SK-N-MC (cell line): ENCODE results near the gene CSMD2.

Experiments used
- DNase-seq: peaks from one replicate; pipeline ENCODE4 v3.0.0-alpha.2; 2011; ENCODE audit warnings: low read depth, low spot score
- H3K27ac ChIP-seq: fragments of 200-600 bp; sonication (generic); 2 replicates; pipeline ENCODE4 v1.5.1; 2016; ENCODE audit warnings: mixed run types
- H3K36me3 ChIP-seq: fragments of 200-600 bp; sonication (generic); 2 replicates; pipeline ENCODE4 v1.6.1; 2017; ENCODE audit warnings: antibody characterized with exemption, low read length, mixed read lengths; ENCODE audit not compliant: insufficient read depth
- H3K4me3 ChIP-seq: fragments of 200-600 bp; sonication (generic); 2 replicates; pipeline ENCODE4 v1.5.1; 2016
- H3K9ac ChIP-seq: fragments of 200-600 bp; sonication (generic); 2 replicates; pipeline ENCODE4 v1.8.0; 2017; ENCODE audit warnings: mixed run types, mixed read lengths; ENCODE audit not compliant: insufficient read length
- H3K9me3 ChIP-seq: fragments of 200-600 bp; sonication (generic); 2 replicates; pipeline ENCODE4 v1.6.1; 2017; ENCODE audit warnings: low read depth, mild to moderate bottlenecking, antibody characterized with exemption, low read length, moderate library complexity, mixed read lengths
- EZH2 ChIP-seq: fragments of 200-600 bp; sonication (generic); IDR thresholded peaks from one replicate; pipeline ENCODE4 v1.6.1; 2017; ENCODE audit warnings: antibody characterized with exemption
- FOXP2 ChIP-seq: optimal IDR thresholded peaks from 2 replicates; pipeline ENCODE3; 2011; ENCODE audit warnings: mild to moderate bottlenecking, moderate library complexity; ENCODE audit not compliant: insufficient read depth; ENCODE audit errors: extremely low read length, control extremely low read depth
- POLR2AphosphoS5 ChIP-seq: IDR thresholded peaks from 2 replicates; pipeline ENCODE4 v1.6.1; 2012; ENCODE audit warnings: mild to moderate bottlenecking, low read depth, low read length, borderline replicate concordance

The CSMD2 gene

DNA sequence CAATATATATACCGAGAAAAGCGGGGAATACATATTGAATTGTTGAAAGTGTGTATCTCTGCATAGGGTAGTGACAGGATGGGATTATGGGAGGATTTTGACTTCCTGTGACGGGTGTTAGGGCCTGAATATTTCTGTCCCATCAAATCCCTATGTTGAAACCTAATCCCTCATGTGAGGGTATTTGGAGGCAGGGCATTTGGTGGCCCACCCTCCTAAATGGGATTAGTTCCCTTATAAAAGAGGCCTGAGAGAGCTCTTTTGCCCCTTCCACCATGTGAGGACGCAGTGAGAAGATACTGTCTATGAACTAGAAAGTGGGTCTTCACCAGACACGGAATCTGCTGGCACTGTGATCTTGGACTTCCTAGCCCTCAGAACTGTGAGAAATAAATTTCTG is 555.3 kb downstream of the CSMD2 start:
- H3K9me3 ChIP-seq, result no peaks in the 10 kb centered on the region
- no peak overlapping the region for H3K9ac ChIP-seq
- TF ChIP-seq EZH2 (no peak), POLR2AphosphoS5 (no peak)
- no peaks in the 10 kb centered on the region for H3K36me3 ChIP-seq
- H3K27ac ChIP-seq, result no peak overlapping the region
- no peak for DNase-seq
- H3K4me3 ChIP-seq, result no peak overlapping the region

- Histone ChIP-seq H3K9ac (no peak overlapping the region), H3K36me3 (no peaks in the 10 kb centered on the region), H3K9me3 (no peaks in the 10 kb centered on the region), H3K27ac (no peak overlapping the region), H3K4me3 (no peak overlapping the region)
- no peak for DNase-seq
- TF ChIP-seq POLR2AphosphoS5 (no peak), EZH2 (no peak), FOXP2 (no peak)
Measured at GRCh38 chr1:33608825-33609400, 556.1 kb downstream of the CSMD2 start.

DNA sequence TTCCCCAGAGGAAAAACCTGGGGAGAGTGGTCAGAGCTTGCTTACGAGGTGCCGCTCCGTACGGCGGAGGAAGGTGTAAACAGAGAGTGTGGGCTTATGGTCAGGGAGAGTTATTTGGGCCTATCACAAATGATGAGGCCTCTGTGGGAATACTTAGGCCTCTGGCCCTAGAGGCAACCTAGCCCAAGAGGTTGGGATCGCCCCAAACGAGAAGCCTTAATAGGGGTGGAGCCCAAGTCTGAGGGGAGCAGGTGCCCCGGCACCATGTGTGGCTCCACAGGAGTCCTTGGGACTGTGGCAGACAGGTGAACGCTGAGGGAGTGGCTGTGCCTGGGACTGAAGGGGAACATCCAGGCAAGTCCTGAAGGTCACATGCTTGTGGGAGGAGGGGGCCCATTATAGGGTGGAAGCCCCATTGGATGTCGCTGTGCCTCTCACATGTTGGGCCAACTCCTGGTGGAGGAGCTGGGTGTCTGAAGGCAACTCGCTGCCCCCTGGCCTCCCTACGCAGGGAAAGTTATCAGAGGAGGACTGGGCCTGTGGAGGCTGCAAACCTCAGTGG is 557.5 kb downstream of the CSMD2 start:
- H3K9ac ChIP-seq, result no peak overlapping the region
- TF ChIP-seq POLR2AphosphoS5 (no peak), FOXP2 (no peak), EZH2 (no peak)
- H3K9me3 ChIP-seq, result no peaks in the 10 kb centered on the region
- no peaks in the 10 kb centered on the region for H3K36me3 ChIP-seq
- no peak overlapping the region for H3K27ac ChIP-seq
- no peak overlapping the region for H3K4me3 ChIP-seq
- DNase-seq, result no peak

DNA sequence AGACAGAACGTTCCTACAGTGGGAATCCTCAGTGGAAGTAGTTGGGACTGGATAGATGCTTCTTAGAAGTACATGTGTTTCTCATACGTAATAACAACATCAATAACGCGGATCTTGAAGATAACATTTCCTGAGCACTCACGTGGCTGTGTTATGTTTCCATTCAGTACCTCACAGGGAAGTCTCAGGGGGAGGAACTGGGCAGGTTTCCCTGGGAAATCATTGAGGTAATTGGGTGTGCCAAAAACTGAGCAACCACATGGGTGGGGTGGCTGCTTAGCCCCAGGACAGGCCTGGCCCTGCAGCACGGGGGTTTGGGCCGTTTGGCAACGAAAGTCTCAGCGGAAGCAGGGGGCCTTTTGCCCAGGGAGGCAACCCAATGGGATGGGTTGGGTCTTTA is 558.8 kb downstream of the CSMD2 start:
- DNase-seq, result no peak
- Histone ChIP-seq H3K27ac (no peak overlapping the region), H3K9ac (no peak overlapping the region), H3K9me3 (no peaks in the 10 kb centered on the region), H3K36me3 (no peaks in the 10 kb centered on the region), H3K4me3 (no peak overlapping the region)
- TF ChIP-seq EZH2 (no peak), FOXP2 (no peak), POLR2AphosphoS5 (no peak)

DNA sequence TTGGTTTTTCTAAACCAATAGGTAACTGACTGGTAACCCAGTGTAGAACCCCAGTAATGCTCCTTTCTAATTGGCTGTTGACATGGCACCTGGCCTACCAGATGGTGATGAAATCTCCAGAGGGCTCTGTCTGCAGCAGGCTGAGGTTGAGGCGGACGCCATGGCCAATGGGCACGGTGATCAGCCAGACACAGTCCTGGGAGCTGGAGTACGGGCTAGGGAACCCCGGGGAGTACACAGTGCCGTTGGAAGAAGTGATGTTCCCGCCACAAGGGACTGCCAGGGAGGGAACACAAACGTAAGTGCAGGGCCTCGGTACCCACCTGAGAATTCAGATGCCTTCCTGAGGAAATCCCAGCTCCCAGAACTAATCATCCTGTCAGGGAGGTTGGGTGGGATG is 562.8 kb downstream of the CSMD2 start:
- no peak for TF ChIP-seq EZH2
- no peak for TF ChIP-seq POLR2AphosphoS5
- no peak for TF ChIP-seq FOXP2
- H3K36me3 ChIP-seq, result no peaks in the 10 kb centered on the region
- DNase-seq, result no peak
- no peak overlapping the region for H3K9ac ChIP-seq
- H3K4me3 ChIP-seq, result no peak overlapping the region
- H3K9me3 ChIP-seq, result no peaks in the 10 kb centered on the region
- no peak overlapping the region for H3K27ac ChIP-seq

DNA sequence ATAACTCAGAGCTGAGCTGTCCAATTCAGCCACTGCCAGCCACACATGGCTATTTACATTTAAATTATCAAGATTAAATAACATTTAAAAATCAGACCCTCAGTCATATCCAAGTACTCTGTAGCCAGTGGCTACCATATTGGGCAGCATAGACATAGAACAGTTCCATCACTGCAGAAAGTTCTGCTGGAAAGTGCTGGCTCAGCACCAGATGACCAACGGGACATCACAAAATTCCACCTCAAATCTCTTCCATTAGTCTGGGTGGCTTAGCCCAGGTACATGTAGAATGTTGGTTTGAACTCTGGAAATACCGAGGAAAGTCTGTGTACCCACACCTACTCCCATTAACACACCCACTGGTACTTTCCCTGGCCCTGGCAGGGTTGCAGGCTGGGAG is 563.3 kb downstream of the CSMD2 start:
- Histone ChIP-seq H3K9ac (no peak overlapping the region), H3K4me3 (no peak overlapping the region), H3K27ac (no peak overlapping the region), H3K36me3 (no peaks in the 10 kb centered on the region), H3K9me3 (no peaks in the 10 kb centered on the region)
- DNase-seq, result no peak
- TF ChIP-seq EZH2 (no peak), POLR2AphosphoS5 (no peak), FOXP2 (no peak)

- Histone ChIP-seq H3K27ac (no peak overlapping the region), H3K9ac (no peak overlapping the region), H3K4me3 (no peak overlapping the region), H3K36me3 (no peaks in the 10 kb centered on the region), H3K9me3 (no peaks in the 10 kb centered on the region)
- no peak for DNase-seq
- no peak for TF ChIP-seq FOXP2
- no peak for TF ChIP-seq EZH2
- TF ChIP-seq POLR2AphosphoS5, result no peak
Measured at GRCh38 chr1:33599516-33600115, 565.4 kb downstream of the CSMD2 start.

GRCh38 chr1:33588726-33589125 is 576.3 kb downstream of the CSMD2 start:
- Histone ChIP-seq H3K4me3 (no peak overlapping the region), H3K9me3 (no peaks in the 10 kb centered on the region), H3K9ac (no peak overlapping the region), H3K27ac (no peak overlapping the region), H3K36me3 (no peaks in the 10 kb centered on the region)
- no peak for TF ChIP-seq EZH2
- no peak for TF ChIP-seq POLR2AphosphoS5
- DNase-seq, result no peak

- H3K4me3 ChIP-seq, result no peak overlapping the region
- no peak for DNase-seq
- no peaks in the 10 kb centered on the region for H3K9me3 ChIP-seq
- no peak for TF ChIP-seq FOXP2
- TF ChIP-seq EZH2, result no peak
- TF ChIP-seq POLR2AphosphoS5, result no peak
- H3K36me3 ChIP-seq, result no peaks in the 10 kb centered on the region
- no peak overlapping the region for H3K9ac ChIP-seq
- no peak overlapping the region for H3K27ac ChIP-seq
Measured at GRCh38 chr1:33586795-33587194, 578.2 kb downstream of the CSMD2 start.
